OCI-LY7 (cell line): ENCODE results near the gene EFNA5.

Experiments
- EZH2phosphoT487 ChIP-seq: fragments of 200-600 bp; sonication (generic); IDR thresholded peaks from 2 replicates; pipeline ENCODE4 v1.6.1; 2018; ENCODE audit warnings: low read depth, borderline replicate concordance, mild to moderate bottlenecking, mixed run types, antibody characterized with exemption, low read length, moderate library complexity, mixed read lengths
- TF ChIP-seq, protein P1 (sequence below): fragments of 200-600 bp; sonication (generic); conservative IDR thresholded peaks from 2 replicates; pipeline ENCODE4 v1.5.1; 2014; ENCODE audit warnings: mild to moderate bottlenecking, antibody characterized with exemption, low read length, moderate library complexity, mixed read lengths

DNA sequence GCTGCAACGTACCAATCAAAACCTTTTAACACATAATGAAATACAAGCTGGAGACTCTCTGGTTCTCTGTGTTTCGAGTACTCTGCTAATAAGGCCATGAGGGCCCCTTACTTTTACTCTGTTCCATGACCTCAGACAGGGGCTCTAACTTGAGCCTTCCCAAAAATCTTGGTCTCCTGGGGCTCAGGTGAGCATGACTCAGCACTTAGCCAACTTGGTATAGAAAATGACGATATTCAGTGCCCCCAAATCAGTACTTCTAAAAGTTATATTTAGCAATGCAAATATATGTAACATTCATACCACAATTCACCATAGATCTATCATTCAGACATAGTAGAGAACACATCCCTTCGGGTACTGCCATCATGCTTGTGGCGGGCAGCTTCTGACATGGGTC, 278.9 kb downstream of the EFNA5 start:
- TF ChIP-seq, protein P1, sequence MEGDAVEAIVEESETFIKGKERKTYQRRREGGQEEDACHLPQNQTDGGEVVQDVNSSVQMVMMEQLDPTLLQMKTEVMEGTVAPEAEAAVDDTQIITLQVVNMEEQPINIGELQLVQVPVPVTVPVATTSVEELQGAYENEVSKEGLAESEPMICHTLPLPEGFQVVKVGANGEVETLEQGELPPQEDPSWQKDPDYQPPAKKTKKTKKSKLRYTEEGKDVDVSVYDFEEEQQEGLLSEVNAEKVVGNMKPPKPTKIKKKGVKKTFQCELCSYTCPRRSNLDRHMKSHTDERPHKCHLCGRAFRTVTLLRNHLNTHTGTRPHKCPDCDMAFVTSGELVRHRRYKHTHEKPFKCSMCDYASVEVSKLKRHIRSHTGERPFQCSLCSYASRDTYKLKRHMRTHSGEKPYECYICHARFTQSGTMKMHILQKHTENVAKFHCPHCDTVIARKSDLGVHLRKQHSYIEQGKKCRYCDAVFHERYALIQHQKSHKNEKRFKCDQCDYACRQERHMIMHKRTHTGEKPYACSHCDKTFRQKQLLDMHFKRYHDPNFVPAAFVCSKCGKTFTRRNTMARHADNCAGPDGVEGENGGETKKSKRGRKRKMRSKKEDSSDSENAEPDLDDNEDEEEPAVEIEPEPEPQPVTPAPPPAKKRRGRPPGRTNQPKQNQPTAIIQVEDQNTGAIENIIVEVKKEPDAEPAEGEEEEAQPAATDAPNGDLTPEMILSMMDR: no peak
- no peak for TF ChIP-seq EZH2phosphoT487
